Measurements from ENCODE around the gene ANKZF1.

GRCh38 chr2:219281588-219281987 lies 52.0 kb downstream of the ANKZF1 start:
- no peak for TF ChIP-seq CTCF (IDR thresholded peaks at IDR 0.05; ENCODE audit: low read length)
- TF ChIP-seq EZH2 (IDR thresholded peaks at IDR 0.05; ENCODE audit: borderline replicate concordance, low read length), result no peak
